Eye (tissue), 1 donor: Measurements from ENCODE around the gene PYGL.
"Not testable (repeated sequence)": the region's sequence is repeated elsewhere in the genome, so short reads cannot be mapped to it uniquely, and the experiment has no call there.

Experiments
- DNase-seq: peaks from one replicate; pipeline ENCODE4 v3.0.0-alpha.2; 2015

Gene PYGL

DNA sequence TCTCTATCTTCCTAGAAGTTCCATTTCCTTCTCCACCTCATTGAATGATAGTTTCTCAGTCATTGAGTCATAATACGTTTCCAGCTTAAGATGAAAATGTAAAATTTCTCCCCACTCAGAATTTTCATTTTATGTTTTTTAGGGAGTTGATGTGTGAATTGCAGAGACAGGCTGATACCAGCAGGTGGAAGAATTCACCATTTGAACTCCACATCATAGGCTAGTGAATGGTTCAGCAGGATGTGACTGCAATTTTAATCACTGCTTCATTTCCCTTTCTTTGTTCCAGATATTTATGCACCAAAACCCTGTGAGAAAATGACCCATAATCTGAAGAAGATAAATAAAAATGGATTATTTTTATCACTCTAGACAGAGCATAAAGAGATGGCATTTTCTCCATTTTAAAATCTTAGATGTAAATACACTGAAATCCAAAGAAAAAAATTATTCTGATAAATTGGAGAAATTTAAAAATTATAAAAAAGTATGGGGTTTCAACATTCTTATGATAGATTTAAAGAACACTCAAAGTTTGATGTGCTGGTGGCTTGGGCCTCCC is 10.6 kb upstream of the PYGL start:
- peak; percentile 73 for DNase-seq

DNA sequence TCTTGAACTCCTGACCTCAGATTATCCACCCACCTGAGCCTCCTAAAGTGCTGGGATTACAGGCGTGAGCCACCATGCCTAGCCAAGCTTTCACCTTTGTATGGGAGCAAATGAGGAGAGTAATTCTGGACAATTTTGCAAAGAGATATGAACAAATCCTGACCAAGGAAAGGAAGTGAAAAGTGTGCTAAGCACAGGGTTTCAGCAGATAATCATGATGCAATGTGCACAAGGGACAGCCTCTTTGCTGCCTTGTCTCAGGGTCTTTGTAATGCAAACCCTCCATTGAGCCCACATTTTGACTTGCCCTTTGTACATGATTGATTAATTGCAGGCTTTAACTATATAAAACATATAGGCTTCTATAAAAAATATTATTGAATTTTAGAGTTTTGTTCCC is 9.2 kb upstream of the PYGL start:
- no peak for DNase-seq

DNA sequence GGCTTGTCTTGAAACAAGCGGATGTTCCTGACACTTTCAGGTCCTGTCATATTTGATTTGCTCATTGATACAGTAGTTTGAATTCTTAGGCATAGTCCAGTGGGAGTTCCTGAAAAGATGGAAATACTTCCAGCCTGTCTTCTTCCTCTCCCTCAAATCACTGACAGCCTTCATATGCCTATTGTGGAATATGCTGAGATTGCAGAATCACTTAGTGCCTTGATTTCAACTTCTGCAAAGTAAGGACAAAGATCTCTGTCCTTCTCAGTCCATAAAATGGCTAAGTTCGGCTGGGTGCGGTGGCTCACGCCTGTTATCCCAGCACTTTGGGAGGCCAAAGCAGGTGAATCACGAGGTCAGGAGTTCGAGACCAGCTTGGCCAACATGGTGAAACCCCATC is 6.7 kb upstream of the PYGL start:
- DNase-seq, result peak; percentile 22

DNA sequence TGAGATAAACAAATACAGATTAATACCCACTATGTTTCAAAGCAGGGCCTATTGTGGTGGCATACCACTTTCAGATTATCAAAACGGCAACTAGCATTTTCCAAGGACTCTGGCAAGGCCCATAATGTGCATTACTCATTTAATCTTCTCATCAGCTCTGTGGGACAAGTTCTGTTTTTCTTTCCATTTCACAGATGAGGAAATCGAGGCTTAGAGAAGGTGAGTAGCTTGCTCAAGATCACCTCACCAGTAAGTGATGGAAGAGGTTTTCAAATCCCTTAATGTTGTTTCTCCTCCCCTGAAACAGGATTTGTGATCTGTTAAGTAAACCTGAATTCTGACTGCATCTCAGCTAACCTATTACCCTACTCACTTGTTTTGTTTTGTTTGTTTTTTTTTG is 3.9 kb upstream of the PYGL start:
- no peak for DNase-seq

DNA sequence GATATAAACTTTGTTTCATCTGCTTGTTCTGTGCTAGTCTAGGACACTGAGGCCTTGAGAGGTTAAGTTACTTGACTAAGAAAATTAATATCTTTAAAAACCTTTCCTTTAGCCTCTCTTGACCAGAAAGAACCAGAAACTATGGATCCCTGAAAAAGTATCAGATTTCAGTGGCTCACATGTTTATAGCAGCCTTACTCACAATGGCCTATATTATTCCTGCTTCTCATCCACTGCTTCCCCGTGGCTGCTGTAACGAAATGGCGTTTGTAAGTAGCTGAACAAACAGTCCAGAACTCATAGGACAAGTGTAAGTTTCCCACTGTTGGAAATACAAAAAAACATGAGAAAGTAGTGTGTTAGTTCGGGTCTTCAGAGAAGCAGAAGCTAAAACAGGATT is 3.2 kb upstream of the PYGL start:
- DNase-seq, result no peak

DNA sequence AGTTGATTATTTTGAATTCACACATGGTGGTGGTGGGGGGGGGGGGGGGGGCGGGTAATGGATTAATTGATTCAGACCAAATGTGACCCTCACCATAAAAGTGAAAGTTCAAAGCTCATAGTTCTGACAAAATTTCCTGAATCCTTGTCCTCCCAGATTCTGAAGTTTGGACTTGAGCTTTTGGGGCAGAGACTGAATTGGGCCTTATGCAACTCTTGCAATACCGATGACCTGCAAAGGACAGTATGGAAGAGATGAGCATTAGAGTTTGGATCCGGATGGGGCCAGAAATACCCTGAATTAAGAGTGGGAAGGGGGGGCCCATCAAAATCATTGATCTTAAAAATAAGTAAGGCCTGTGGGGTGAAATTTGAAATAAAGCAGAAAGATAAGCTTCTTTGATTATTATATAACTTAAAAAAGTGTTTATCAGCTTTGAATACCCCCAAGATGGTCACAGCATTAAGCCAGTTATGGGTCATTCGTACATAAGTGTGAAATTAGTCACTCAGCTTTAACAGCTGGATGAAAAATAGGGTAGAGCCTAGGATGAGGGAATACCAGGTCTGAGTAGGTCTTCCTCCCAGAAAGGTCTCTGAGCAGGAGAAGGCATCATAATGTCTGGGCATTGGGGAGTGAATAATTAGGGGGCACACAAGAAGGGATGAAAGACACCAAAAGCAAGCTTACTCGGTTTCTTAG is 2.1 kb upstream of the PYGL start:
- no peak for DNase-seq

DNA sequence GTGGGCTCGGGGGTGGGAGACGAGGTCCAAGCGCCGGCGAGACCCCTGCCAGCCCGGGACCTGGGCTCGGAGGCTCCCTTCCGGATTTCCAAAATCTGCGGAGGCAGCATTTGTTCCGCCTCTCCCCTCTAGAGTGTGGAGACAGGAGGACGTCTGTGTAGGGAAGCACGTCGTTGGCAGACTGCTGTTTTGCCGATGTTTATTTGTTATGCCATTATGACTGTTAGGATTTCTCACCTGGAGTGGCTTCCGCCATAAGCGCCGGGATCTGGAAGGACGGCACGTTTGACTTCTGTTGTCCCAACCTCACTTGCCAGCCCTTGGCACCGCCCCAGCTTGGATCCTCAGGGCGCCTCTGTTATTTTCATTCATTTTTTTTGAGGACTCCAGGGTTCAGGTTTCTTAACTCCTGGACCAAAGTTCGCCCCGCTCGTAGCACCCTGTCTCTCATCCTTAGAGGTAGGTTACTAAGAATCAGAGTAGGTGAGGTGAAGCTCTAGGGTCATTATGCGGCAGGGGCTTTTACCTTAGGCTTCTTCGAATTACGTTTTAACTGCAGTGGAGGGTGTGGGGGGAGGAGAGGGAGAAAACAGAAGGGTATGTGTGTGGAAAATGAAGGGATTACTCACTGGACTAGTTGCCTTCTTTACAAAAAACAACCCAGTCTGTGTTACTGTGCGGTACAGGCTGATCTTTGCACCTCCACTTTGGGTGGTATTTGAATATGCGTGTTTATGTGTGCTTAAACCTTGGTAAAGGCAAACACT is 547 bp upstream of the PYGL start:
- DNase-seq, result no peak

DNA sequence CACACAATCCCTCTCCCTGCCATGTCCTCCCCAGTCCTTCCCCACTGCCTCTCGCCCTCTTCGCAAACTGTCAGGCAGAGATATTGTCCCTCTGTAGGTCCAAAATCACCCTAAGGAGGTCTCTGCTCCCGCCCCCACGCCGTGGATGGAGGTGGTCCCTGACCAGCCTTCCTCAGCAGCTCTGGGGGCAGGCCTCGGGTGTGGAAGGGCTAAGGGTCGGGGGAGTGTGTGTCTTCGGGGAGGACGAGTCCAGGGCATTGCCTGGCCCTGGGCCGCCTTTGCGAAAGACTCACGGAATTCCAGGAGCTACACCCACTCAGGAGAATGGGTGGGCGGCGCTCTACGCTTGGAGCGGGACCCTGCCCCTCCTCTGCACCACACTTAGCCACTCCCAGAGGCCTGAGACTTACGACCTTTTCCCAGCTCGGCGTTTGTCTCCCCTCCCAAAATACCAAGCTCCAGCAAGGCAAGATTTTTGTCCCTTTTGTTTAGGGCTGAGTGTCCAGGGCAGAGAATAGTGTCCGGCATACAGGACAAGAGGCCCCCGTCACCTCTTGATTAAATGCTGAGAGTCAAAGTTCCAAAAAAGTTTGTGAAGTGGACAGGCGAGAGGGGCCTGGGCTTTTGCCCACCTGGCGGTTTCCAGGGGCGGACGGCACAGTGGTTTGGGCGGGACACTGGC is 881 bp downstream of the PYGL start:
- DNase-seq, result peak; percentile 61

DNA sequence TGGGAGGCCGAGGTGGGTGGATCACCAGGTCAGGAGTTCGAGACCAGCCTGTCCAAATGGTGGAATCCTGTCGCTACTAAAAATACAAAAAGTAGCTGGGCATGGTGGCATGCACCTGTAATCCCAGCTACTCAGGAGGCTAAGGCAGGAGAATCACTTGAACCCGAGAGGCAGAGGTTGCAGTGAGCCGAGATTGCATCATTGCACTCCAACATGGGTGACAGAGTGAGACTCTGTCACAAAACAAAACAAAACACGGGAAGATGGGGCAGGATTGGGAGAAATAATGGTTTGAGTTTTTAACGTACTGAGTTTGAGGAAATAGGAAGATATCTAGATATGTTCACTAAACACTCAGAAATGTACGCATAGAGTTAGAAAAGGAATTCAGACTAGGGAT is 2.6 kb downstream of the PYGL start:
- not testable (repeated sequence) for DNase-seq

DNA sequence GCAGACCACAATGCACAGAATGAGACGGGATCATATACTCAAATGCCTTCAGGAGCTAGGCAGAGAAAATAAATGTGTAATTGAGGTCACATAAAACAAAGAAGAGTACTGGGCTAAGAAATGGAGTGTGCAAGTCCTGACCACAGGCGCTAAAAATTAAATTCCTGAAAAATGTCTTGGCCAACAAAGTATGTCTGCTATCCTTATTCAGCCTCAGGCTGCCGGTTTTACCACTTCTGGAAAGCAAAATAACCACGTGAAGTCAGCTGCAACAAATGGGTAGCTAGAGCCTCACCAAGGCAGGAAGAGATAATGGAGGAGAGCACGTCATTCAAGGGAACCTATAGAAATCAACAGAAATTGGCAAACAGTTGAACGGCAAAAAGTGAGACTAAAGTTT is 3.1 kb downstream of the PYGL start:
- no peak for DNase-seq

DNA sequence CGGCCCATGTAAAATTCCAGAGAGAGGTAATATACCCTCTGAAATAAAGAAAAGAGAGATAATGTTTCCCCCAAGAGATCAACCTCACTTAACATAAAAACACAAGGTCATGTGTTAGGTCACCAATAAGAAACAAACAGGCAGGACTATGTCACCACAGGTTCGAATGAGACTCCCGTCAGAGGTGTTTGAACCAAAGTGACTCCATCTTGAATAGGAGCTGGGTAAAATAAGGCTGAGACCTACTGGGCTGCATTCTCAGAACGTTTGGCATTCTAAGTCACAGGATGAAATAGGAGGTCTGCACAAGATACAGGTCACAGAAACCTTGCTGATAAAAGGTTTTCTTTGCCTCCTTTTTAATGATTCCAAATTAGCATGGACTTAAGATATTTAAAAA is 6.5 kb downstream of the PYGL start:
- DNase-seq, result no peak

DNA sequence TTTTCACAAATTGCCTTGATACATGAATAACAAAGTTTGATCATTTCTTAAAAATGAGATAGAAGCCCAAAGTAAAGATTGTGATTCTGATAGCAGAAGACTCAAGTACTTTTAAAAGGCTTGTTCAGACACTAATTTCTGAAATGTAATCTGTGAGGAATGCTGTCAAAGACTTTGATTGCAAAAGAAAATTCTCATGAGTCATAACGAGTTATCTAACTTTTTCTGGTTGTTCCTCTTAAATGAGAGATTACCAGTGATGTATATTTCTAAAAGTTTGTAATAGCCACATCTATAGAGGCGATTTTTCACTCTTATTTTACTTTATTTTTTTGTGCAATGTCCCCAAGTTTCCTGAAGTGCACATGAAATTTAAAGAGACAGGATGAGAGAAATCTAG is 7.0 kb downstream of the PYGL start:
- DNase-seq, result no peak

DNA sequence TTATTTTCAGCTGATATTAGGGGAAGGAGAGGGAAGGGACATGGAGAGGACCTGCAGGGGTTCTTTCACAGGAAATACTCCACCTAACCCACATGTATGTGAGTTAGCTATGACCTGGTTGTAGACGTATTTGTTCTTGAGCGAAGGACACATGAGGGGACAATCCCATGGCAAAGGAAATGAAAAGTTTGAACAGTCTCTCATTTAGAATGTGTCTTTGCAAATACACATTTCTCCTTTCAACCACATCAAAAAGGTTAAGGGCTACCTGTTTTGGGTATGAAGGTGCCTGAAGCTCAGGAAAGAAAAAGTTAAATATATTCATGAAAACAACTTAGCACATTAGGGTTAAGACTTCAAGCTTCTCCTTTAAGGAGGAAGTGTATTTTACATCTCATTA is 7.4 kb downstream of the PYGL start:
- no peak for DNase-seq

DNA sequence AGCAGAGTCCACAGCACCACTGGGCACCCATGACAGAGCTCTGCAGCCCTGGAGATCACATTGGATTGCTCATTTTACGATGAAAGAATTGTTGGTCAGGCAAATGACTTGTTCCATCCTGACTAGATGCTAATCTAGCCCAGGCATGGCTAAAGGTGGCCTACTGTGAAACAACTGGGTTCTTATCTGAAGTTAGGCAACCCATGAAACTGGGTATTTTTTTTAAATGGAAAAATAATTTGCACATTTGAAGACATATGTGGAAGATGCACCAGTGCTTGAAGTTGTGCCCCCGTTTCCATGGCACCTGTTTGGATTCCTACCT is 8.3 kb downstream of the PYGL start:
- no peak for DNase-seq

DNA sequence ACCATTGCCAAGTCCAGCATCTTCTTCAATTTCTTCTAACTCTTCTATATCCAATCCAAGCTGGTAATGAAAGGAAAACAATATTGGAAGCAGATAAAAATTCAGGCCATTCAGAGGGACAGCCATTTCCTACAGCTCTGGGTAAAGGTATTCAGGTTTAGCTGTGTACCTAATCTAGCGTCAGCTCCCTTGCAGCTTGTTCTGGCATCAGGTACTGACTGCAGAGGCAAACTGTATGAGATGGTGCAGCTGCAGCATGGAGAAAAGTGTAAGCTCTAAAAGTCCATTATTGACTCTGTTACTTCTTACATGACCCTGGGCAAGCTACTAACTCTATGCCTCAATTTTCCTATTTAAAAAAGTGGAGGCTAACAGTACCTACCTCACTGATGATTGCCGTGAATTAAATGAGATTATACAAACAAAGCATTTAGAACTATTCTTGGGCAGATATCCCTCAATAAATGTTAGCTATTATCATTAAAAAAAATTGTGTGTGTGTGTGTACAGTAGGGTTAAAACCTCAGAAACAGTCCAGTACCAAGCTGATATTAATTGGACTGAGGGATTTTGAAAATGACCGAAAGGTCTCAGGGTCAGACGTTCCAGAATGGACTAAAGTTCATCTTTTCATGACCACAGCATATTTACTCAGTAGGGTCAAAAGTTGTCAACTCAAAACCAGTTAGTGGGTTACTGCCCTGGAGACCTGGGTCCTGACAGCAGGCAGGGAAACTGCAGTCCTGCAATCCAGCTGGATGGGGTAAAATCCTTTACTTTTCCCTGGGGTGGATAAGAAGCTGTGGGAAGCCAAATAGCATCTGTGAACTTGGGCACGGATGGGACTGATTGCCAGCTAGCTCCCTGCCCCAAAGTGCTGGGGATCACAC is 8.9 kb downstream of the PYGL start:
- DNase-seq, result no peak

DNA sequence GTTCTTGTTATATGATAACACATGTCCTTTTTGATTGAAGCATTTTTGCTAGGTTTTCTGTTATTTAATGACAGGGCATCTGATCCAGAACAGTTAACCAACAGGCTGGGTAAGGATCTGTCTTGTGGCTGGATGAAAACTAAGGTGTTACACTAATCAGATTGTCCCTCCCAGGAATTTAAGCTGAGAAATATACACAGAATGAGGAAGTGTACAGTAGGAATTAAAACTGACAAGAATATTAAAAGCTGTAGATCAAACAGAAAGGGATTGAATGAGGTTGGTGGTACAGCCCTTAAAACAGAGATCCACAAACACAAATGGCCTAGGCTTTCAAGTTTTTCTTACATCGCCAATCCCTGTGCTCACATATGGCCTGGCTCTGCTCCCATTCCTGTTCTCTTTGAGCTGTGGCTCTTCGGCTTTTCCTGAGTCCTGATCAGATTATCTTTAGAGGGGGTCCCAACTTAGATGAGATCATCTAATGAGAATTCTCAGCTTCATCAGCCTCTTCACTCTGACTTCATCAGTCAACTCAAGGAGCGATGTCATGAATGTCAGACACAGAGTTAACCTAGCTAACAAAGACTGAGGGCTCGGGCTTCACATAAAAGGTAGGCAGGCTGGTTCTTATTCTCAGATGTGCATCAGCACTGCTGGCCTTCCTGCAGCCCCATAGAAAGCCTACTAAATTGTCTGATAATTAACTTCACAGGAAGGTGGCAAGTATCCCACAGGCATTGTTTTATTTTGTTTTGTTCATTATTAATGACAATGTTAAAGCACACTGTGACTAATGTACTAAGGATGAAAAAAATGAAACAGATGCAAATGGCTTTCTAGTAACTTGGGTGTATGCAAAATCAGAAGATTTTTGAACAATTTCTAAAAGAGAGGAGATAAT is 11.4 kb downstream of the PYGL start:
- no peak for DNase-seq

DNA sequence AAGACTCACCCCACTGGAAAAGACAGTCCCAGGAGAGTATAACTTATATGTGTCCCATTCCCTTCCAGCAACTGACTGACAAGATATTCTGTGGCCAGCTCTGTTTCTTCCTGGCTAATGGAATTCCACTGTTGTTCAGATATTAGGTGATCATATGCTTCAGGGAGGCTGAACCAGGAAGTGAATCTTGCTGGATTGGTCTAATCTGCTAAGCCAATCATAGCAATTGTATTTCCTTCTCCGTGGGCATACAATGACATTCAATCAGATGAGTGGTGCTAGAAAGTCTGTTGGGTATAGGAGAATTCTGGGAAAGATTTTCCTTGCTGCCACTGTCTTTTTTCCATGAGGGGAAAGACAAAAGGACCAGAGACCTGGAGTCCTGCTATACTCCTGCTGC is 12.1 kb downstream of the PYGL start:
- no peak for DNase-seq

DNA sequence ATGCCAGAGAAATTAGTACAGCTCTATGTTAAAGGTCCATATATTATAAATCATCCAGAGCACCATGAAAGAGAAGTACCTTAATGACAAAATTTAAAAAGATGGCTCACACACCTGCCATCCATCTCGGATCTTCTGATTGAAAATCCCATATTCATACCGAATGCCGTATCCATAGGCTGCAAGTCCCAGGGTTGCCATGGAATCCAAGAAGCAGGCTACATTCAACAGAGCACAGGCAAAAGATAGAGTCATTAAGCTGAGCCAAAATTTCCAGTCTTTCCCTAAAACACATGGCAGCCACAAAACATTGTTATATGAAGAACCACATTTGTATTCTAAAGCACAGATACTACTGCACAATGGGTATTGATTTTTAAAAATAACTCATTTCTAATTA is 12.7 kb downstream of the PYGL start:
- DNase-seq, result no peak

DNA sequence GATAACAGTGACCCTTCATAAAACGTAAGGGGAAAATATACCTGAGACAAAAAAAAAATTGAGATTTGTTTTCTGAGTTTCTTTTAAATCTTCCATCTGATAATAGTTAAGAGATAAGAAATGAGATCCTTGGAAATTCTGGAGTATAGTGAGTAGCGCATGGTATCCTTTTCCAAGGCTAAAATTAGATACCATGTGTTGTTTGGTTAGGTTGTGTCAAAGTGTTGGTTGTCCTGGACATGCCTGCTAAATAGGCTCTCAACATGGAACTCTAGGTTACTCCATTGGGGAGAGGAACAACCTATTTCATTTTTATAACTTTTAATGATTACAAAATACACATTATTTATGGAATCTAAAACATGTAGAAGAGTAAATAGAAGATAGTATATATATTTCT is 14.8 kb downstream of the PYGL start:
- no peak for DNase-seq

DNA sequence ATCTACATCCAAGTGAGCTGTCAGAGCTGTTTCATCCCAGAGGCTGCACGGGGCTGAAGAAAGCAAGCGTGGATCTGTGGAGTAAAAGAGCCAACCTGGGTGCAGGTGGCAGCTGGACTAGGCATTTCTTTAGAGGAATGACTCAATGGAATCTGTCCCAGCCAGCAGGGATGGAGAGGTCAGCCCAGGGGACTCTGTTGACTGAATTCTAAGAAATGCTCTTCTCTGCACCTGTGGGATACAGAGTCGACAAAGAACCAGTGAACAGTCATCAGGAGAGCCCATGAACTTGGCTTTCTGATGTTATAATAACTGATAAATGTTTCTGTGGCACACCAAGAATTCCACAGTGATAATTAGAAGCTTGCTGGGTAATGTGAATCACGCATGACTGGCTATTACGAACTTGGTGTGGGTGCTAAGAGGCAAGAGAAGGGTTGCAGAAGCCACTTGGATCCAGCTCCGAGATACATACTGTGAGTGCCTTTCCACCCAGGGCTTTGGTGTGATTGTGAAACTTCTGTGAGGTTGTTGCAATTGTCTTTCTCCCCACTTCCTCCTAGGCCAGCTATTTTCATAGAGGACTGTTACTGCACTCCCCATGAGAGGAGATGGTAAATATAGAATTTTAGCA is 16.2 kb downstream of the PYGL start:
- no peak for DNase-seq

DNA sequence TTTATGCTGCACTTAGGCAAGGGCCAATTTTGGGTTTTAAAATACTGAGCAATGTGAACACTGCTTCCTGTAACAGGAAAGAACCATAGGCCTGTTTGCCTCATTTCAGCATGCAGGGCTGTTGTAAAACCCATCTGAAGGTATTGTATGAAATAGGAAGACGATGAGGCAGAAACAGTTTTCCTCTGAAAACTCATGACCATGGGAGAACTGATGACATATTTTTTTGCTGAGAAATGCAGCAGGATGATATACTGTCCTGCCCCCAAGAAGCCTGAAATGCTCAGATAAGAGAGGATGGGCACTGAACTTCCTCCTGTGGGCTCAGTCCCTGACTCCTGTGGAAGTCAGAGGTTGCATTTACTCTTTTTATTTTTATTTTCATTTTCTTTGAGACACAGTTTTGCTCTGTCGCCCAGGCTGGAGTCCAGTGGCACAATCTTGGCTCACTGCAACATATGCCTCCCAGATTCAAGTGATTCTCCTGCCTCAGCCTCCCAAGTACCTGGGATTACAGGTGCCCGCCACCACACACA is 17.4 kb downstream of the PYGL start:
- no peak for DNase-seq
